SH-SY5Y (cell line): ENCODE data around the gene TMEM119.

ENCODE experiments used
- GATA2 ChIP-seq: IDR thresholded peaks from 2 replicates; pipeline ENCODE4 v1.6.1; 2011; ENCODE audit warnings: mild to moderate bottlenecking, low read depth, low read length
- GATA3 ChIP-seq: IDR thresholded peaks from 2 replicates; pipeline ENCODE4 v1.6.1; 2011; ENCODE audit warnings: low read depth, mild to moderate bottlenecking, low read length, moderate library complexity

TMEM119 gene, protein sequence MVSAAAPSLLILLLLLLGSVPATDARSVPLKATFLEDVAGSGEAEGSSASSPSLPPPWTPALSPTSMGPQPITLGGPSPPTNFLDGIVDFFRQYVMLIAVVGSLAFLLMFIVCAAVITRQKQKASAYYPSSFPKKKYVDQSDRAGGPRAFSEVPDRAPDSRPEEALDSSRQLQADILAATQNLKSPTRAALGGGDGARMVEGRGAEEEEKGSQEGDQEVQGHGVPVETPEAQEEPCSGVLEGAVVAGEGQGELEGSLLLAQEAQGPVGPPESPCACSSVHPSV

DNA sequence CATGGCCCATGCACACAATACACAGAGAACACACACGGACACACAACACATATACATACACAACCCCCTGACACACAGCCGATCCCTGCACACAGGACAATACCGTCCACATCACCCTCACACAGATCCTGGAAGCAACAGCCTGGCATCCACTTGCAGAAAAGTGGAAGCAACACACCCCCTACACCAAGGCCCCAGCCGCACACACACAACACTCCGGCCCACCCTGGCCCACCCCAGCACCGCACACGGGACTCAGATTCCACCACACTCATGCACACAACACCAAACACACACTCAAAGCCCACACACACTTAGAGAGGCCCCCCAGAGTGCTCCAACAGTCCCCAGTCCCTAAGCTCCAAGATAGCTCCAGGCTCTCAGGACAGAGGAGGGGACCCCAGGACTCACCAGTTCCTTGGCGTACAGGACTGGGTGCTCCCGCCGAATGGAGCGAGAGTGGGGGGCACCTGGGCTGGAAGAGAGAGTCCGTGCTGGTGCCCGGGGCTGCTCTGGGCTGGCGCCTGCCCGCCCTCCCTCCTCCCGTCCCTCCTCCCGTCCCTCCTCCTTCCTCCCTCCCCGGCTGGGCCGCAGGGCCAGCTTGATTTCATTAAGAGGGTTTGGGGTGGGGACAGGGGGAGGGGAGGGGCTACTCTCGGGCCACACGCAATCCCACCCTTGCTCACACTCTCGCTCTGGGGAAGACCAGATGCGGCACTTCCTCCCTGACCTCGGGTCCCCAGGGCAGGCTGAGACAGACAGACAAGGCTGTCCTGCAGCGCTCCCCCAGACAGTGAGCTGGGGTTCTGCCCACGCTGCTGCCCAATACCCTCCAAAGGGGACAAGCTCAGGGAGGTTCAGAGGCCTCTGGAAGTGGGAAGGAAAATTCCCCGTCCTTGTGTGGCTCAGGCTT is at the start of gene TMEM119:
Gene TMEM119 (minus strand): TSS at position 526 of the 913 bp plus-strand sequence. CDS start 5,701 bp downstream, outside the sequence.
- TF ChIP-seq GATA2: no peak
- no peak for TF ChIP-seq GATA3

DNA sequence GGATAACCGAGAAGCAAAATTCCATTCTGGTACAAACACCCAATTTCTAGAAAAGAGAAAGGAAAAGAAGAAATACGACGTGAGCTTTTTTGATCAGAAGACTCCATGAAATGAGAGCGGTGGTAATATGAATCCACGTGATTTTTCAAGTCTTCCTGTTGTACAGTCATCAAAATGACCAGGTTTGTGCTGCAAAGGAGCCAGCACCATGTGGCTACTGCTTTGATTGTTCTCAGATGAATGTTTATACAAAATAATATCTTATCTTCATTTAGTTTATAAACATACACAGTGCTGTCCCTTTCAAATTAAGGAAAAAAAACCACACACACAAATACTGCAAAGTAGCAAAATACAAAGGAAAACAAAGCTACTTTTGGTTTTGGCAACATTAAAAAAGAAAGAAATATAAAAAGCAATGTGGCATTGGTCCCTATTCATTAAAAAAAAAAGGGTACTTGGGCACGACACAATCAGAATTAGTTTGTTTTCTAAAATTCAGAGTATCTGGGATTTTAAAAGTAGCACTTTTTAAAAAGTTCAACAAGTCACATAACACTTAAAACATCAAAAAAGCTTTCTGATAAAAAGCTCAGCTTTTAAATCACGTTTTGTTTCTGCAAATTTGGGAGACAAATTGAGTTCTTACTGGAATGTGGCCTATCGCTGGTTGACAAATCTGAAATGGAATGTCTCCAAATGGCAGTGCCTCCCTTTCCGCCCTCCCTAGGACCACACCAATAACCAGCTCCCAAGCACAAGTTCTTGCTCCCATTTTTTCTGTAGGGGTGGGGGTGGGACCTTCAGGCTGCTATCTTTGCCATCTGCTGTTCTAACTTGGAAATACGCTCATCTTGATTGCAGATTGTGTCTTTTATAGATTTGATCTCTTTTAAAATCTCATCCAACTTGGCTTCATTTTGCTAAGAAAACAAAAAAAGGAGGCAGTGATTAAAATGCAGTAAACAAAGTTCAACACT is 49.0 kb upstream of the TMEM119 start:
- TF ChIP-seq GATA2 (no peak), GATA3 (no peak)

DNA sequence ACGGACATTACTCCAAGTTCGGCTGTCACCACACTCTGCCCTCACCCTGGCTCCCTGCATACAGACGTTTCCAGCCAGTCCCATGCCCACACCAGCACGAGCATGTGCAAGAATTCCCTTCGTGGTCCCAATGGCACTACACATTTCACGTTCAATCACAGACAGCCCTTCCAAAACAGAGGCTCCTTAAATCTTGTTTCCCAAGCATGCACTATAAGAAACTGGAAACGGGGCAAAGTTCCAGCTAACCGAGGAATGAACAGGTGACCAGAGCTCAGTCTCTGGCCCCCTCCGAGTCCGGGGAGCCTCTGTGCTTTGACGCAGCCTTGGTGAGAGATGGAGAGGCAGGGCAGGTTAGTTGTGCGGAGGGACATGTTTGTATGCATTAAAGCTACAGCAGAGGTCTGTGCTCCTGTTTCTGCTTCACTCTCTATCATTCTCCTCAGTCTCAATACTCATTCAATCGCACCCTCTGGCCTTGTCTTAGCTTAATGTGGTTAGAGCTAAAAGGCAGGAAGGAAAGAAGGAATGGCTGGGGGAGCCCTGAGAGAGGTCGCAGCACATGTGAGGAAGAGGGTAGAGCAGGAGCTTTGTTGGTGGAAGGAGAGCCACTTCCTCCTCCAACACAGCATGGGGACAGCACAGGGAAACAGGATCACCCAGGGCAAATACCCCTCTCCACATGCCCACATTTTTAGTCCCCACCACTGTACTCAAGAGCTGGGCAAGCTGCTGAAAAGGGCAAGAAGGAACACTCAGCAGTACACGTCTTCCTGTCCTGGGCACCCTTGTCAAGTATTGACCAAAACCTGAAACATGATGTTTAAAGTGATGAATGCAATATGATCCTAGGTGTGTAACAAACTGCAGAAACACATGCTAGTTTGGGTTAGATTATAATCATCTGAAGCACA is 48.1 kb upstream of the TMEM119 start:
- TF ChIP-seq GATA3: no peak
- no peak for TF ChIP-seq GATA2

DNA sequence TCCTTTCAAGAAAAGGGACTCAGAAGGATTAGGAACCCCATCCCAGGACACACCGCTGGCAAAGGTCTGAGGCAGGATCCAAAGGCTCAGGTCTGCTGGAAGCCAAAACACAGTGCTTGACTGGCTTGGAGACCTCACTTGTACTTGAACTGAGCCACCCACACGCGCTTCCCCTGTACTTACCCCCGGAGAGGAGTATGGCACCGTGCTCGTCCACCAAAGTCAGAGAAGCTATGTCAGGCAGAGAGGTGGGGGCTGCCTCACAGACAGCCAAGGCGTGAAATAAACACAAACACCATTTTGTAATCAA is 46.9 kb upstream of the TMEM119 start:
- TF ChIP-seq GATA3: no peak

DNA sequence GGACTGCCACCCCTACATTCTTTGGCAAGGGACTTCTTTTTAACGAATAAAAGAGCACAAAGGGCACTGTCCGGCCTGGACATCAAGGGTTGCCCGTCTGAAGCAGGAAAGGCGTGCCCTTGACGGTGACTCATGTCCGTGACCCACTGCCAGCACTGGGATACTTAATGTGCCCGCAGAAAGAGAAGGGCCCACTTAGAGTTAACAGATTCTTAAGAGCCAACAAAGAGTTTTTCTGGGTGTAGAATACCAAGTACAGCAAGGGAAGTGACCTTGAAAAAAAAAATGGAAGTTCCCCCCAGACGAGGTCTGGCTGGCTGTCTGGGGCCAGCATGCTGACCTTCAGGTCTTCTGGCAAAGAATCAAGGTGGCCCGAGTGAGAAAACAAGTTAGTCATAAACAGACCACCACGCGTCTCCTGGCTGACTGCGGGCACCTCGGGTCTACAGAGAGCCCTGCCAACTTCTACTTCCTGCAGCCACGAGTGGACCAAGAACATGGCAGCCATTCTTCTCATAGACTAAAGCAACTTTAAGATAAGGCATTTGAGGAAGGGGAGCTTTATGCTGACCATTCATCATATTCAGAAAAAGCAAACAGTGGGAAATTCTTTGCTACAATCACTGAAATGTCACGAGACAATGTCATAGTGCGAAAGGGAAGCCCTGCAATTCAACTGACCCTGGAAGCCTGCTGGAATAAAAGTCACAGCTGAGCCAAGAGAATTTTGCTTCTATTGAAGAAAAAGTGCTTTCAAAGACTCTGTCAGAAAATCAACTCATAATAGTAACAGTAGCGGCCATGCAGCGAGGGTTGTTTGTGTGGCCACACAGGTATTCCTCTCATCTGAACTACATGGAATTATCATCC is 46.3 kb upstream of the TMEM119 start:
- TF ChIP-seq GATA3 (no peak), GATA2 (no peak)

DNA sequence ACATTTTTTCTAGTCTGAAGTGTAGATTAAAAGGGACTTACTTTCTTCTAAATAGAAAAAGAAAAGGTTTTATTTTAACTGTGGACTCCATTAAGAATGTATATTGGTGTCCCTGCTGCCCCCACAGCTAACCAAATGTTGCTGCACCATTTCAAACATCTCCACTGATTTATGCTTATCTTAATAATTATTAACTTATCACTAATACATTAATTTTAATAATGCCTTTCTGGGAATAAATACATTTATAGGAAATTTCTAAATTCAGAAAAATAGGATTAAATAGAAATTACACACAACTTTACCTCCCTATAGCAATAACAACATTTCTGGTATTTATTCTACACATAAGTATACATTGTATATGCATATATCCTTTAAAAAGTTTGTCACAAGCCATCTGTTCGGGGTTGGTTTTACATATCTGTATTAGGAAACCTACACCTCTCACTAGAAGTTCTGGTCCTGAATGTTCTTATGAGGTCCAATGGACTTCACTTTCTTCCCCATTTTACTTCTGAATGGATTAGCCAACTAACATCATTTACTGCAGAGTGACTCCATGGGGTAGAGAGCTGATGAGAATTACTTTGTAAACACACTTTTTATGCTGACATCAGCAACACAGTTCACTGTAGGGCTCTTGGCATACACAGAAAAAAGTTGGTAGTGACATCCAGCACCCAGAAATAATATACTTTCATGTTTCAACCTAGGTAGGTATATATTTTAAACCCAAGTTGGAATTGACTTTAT is 45.2 kb upstream of the TMEM119 start:
- TF ChIP-seq GATA2 (no peak), GATA3 (no peak)

DNA sequence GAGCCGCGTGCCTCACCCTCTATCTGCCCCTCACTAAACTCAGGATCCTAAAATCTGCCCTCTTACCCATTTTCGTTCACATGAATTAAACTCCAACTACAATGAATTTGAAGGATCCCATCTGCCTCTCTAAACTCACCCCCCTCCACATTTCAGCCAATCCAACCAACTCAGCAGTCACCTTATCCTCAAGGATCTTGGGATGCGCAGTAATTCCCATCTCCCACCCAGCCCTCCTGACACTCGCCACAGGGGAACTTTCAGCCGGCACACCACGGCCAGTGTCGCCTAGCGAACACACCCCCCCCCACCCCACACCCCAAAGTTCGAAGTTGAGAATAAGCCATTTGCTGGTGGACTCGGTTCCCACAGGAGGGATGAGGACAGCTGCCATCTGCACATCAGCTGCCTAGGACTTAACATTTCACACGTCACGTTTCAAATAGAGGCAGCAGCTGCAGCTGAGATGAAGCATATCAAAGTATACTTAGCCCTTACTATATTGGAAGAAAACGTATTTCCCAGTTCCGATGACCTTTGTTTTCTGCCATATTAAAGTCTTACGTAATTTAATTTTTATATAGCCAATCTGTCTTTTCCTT is 44.5 kb upstream of the TMEM119 start:
- TF ChIP-seq GATA2 (no peak), GATA3 (no peak)

DNA sequence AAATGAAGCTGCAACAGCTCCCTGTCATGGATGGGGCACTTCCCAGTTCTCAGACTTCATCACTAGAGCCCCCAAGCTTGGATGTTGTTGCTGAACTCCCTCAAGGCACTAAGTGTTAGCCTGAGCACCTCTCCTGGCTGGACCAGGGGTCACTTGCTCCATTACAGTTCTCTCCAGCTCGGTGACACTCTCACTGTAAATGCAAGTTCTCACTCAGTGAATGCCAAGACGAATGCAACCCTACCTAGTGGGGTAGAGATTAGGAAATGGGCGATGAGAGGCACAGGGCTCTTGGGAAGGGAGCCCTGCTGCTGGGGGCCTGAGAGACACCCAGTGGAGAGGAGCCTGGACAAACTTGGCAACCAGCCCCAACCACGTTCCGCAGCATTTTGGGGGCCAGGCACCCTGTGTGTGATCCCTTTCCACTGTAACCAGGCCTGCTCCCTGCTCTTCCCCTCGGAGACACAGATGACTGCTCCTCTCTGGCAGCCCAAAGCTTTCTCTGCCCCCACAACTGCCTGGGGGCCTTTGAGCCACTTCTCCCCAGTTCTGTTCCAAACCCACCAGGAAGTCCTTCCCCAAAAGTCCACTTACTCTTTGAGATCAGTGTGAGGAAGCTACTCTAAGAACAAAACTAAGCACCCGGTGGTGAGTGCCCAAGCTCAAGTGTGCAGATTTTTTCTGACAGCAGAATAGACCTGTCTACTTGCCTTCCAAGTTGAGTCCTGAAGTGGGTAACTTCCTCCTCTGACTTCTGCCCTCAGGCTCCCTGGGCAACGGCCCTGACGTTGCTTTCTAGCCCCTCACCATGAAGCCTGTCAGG is 43.8 kb upstream of the TMEM119 start:
- TF ChIP-seq GATA3 (no peak), GATA2 (no peak)

DNA sequence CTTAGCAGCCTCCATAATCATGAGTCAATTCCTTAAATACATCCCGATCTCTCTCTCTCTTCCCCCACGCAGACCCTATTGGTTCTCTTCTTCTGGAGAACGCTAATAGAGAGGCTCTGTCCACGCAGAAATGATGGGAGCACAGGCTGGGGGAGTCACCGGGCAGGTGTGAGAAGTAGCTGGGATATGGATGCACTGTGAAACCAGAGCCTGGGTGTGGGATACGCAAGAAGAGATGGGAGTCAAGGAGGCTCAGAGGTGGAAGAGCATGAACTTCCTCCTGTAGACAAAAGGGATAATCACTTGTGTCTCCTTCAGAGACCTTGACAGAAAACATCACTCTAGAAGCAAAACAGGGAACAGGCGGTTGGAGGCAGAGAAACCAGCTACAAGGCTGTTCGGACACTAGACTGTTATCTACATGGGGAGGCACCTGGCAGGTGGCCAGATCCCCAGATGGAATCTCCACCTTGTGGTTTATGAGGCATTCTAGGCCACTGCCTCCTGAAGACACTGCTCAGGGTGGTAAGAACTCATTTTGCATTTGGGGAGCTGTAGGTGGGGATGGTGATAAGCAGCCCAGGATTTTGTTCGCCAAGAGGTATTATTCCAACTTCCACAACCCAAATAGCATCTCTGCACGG is 43.0 kb upstream of the TMEM119 start:
- TF ChIP-seq GATA2 (peak; percentile 31; the same call in 1 of the 2 replicates), GATA3 (no peak)
